ENCODE results near the gene FBLIM1.
"Not testable (repeated sequence)": the region's sequence is repeated elsewhere in the genome, so short reads cannot be mapped to it uniquely, and the experiment has no call there.

Gene FBLIM1

GRCh38 chr1:15816674-15817073, 58.1 kb downstream of the FBLIM1 start:
- no peak for DNase-seq (ENCODE audit: low spot score)

GRCh38 chr1:15820478-15820877, 61.9 kb downstream of the FBLIM1 start:
- no peak for DNase-seq (ENCODE audit: low spot score)

GRCh38 chr1:15825800-15826199, 67.2 kb downstream of the FBLIM1 start:
- DNase-seq (ENCODE audit: low spot score) = no peak

GRCh38 chr1:15826810-15827507, 68.4 kb downstream of the FBLIM1 start:
- DNase-seq (ENCODE audit: low spot score) = no peak

- not testable (repeated sequence) for DNase-seq (ENCODE audit: low spot score)
Observed at GRCh38 chr1:15827567-15827966, 69.0 kb downstream of the FBLIM1 start.

- not testable (repeated sequence) for DNase-seq (ENCODE audit: low spot score)
Observed at GRCh38 chr1:15828931-15829330, 70.3 kb downstream of the FBLIM1 start.

GRCh38 chr1:15830258-15830657, 71.7 kb downstream of the FBLIM1 start:
- no peak for DNase-seq (ENCODE audit: low spot score)

- peak; percentile 59 for DNase-seq (ENCODE audit: low spot score)
Observed at GRCh38 chr1:15833069-15833679, 74.6 kb downstream of the FBLIM1 start.

GRCh38 chr1:15833842-15834405, 75.3 kb downstream of the FBLIM1 start:
- DNase-seq (ENCODE audit: low spot score) = no peak

- peak; percentile 87 for DNase-seq (ENCODE audit: low spot score)
Observed at GRCh38 chr1:15834406-15835204, 76.0 kb downstream of the FBLIM1 start.

GRCh38 chr1:15835205-15835740, 76.7 kb downstream of the FBLIM1 start:
- DNase-seq (ENCODE audit: low spot score) = no peak

GRCh38 chr1:15835741-15836510, 77.3 kb downstream of the FBLIM1 start:
- peak; percentile 99 for DNase-seq (ENCODE audit: low spot score)

All from CD4-positive, alpha-beta T cell treated with Interleukin-2 at 100 ng/mL for 4 hours (primary cell).